Measurements from ENCODE around the gene MAPK8IP1. TPM values are rescaled to one million over a fixed set of nuclear protein-coding genes. Genes with fewer than 3 reads are reported as not detected.
"Not testable (repeated sequence)": the region's sequence is repeated elsewhere in the genome, so short reads cannot be mapped to it uniquely, and the experiment has no call there.

MAPK8IP1 gene
- total RNA-seq: 1 to 10 TPM in 1 of 2 experiments, under 1 TPM in 1; 0.91 to 1.0 TPM

GRCh38 chr11:45885274-45885920 is at the start of gene MAPK8IP1:
Gene MAPK8IP1, plus strand, starts transcription at chr11:45885651. Its CDS starts 170 bp downstream, at chr11:45885821.
- CTCF ChIA-PET: no interaction called here
- POLR2A ChIA-PET: no interaction called here

GRCh38 chr11:45839204-45839603 is 46.2 kb upstream of the MAPK8IP1 start:
- CTCF ChIA-PET: no interaction called here
- POLR2A ChIA-PET: no interaction called here

GRCh38 chr11:45840251-45840650 is 45.2 kb upstream of the MAPK8IP1 start:
- CTCF ChIA-PET, POLR2A ChIA-PET: not testable (repeated sequence)

DNA sequence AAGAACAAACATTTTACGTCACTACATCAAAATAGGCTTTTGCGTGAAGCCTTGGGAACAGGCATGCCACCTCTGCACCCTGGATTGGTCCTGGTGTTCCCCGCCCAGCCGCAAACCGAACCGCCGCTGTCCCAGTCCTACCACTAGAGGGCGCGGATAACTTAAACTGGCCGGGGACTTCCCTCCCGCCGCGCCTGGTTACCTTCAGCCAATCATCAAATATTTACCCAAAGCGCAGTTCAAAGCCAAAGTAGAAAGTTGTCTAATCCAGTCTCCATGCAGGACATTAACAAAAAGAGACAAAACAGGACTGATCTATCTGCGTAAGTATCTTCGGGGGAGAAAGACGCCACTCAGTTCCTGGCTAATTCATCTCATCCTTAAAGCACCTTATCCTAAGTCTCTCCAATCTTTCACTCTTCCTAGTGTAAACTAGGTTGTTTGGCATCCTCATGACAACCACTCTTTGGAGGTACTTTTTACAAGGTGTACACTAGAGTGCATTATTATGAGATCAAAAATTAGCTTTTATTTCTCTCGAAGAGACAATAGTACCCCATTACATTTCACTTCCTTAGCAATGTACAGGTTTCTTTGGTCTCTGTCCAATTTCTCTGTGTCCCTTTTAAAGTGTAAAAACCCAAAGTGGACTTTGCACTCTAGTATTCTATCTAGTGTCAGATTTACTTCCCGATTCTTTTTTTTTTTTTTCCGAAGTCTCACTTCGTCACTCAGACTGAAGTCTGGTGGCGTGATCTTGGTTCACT is 42.1 kb upstream of the MAPK8IP1 start:
- ChIA-PET CTCF (interaction anchor here (0.6 to 1.5 kb wide), 5 partner anchors 16 to 233 kb away, joined by 3 to 6 read pairs (median 3); no protein-coding TSS in a partner anchor), POLR2A (no interaction called here)

- ChIA-PET CTCF (no interaction called here), POLR2A (no interaction called here)
Measured at GRCh38 chr11:45844822-45845578, 40.5 kb upstream of the MAPK8IP1 start.

- CTCF ChIA-PET: interaction anchor here (0.6 to 1.2 kb wide), 3 partner anchors 11 to 161 kb away, joined by 3 to 4 read pairs (median 3); no protein-coding TSS in a partner anchor
- POLR2A ChIA-PET: interaction anchor here (0.8 kb wide), 1 partner anchor 72 kb away, joined by 3 read pairs; the partner anchor contains the start of gene PEX16
Measured at GRCh38 chr11:45846174-45846675, 39.2 kb upstream of the MAPK8IP1 start.

GRCh38 chr11:45846974-45847910 is 38.2 kb upstream of the MAPK8IP1 start, which contains the start of gene CRY2:
Gene CRY2, plus strand, starts transcription at chr11:45847475. Its CDS starts 16 bp downstream, at chr11:45847491.
- POLR2A ChIA-PET: interaction anchor here (0.6 to 0.8 kb wide), 3 partner anchors 52 to 249 kb away, joined by 3 read pairs; partner anchors contain the start of gene PEX16
- CTCF ChIA-PET: interaction anchor here (0.6 to 1.3 kb wide), 4 partner anchors 12 to 160 kb away, joined by 3 to 4 read pairs (median 4); no protein-coding TSS in a partner anchor

DNA sequence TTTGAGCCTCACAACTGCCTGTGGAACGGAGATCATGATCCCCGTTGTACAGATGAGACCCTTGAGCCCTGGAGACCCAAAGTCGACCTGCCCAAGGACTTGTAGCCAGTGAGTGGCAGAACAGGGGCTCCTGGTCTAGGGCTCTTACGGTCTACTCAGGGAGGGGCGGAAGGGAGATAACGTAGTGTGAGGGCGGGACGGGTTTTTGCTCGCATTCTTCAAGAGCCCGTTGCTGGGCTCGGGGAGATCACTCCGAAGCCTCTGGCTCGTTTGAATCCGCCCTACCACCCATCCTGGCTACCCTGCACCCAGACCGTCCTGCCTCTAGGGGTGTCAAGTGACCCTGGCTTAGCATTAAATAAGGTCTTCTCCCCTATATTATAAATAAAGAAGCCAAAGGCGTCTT is 37.5 kb upstream of the MAPK8IP1 start:
- ChIA-PET CTCF (interaction anchor here (0.6 to 1.3 kb wide), 2 partner anchors 76 to 744 kb away, joined by 3 to 4 read pairs; no protein-coding TSS in a partner anchor), POLR2A (interaction anchor here (0.5 to 0.6 kb wide), 3 partner anchors 24 to 997 kb away, joined by 4 to 6 read pairs (median 4); no protein-coding TSS in a partner anchor)

- CTCF ChIA-PET: interaction anchor here (0.6 kb wide), 1 partner anchor 745 kb away, joined by 3 read pairs; no protein-coding TSS in a partner anchor
Measured at GRCh38 chr11:45848654-45849081, 36.8 kb upstream of the MAPK8IP1 start.

GRCh38 chr11:45850446-45850845 is 35.0 kb upstream of the MAPK8IP1 start:
- ChIA-PET POLR2A (no interaction called here), CTCF (no interaction called here)

More at GRCh38 chr11:45848654-45849081, 36.8 kb upstream of the MAPK8IP1 start:
- POLR2A ChIA-PET: interaction anchor here (0.5 to 0.6 kb wide), 3 partner anchors 24 to 997 kb away, joined by 4 to 6 read pairs (median 4); no protein-coding TSS in a partner anchor

DNA sequence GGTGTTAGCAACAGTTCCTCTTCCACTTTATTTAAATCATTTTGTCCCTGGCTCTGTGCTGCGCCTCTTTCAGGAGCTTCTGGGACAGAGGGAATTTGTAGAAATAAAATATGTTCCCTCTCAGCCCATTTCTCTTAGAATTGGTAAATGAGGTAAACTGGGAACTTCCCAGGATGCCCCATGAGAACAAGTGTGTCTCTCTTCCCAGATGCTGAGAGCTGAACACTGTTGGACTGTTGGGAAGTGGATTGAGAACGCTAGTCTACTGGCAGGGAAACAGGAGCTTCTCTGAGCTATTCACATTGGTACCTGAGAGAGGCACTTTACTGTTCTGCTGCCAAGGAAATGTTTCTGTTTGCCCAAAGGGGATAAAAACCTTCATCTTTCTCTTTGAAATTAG is 34.2 kb upstream of the MAPK8IP1 start:
- CTCF ChIA-PET: no interaction called here
- POLR2A ChIA-PET: no interaction called here

- CTCF ChIA-PET: no interaction called here
- POLR2A ChIA-PET: no interaction called here
Measured at GRCh38 chr11:45852018-45852711, 33.3 kb upstream of the MAPK8IP1 start.

GRCh38 chr11:45852712-45853101 is 32.7 kb upstream of the MAPK8IP1 start:
- ChIA-PET CTCF (no interaction called here), POLR2A (no interaction called here)

- ChIA-PET POLR2A (no interaction called here), CTCF (no interaction called here)
Measured at GRCh38 chr11:45853332-45854219, 31.9 kb upstream of the MAPK8IP1 start.

- CTCF ChIA-PET: no interaction called here
- POLR2A ChIA-PET: no interaction called here
Measured at GRCh38 chr11:45855308-45855707, 30.1 kb upstream of the MAPK8IP1 start.

- POLR2A ChIA-PET: no interaction called here
- CTCF ChIA-PET: interaction anchor here (0.7 to 1.0 kb wide), 3 partner anchors 17 to 499 kb away, joined by 3 to 4 read pairs (median 4); no protein-coding TSS in a partner anchor
Measured at GRCh38 chr11:45856044-45856468, 29.4 kb upstream of the MAPK8IP1 start.

Data from activated CD8-positive, alpha-beta memory T cell treated with anti-CD3 and anti-CD28 coated beads for 36 hours (primary cell).